Measurements from ENCODE around the gene KRTAP12-1. TPM values are rescaled to one million over a fixed set of nuclear protein-coding genes. Genes with fewer than 3 reads are reported as not detected.

KRTAP12-1 gene
- total and polyA plus RNA-seq, 2 of the 8 experiments (the other 6 are each of a cell fraction or from before 2014, with no cell fraction given): 0.50 to 0.73 TPM

- H3K36me3 ChIP-seq (ENCODE audit: control insufficient read depth in 2 of 4, insufficient read depth in 4 of 4, low read length in 3 of 4): no peaks in the 10 kb centered on the region
- no peaks in the 10 kb centered on the region for H4K20me1 ChIP-seq (replicated peaks in 1 of 2; ENCODE audit: control insufficient read depth in 1 of 2, insufficient read depth in 2 of 2, low read length in 2 of 2)
- no peak overlapping the region for H3K9ac ChIP-seq (replicated peaks in 1 of 4; ENCODE audit: extremely low read depth in 1 of 4, low read depth in 3 of 4, low read length in 3 of 4)
- no peak overlapping the region for H2AK5ac ChIP-seq (ENCODE audit: low read depth, low read length)
- WGBS, 2 experiments (ENCODE audit: extremely low coverage in 1 of 2, insufficient coverage in 1 of 2, insufficient read length in 1 of 2, insufficient replicate concordance in 2 of 2, low coverage in 1 of 2, low lambda C conversion rate in 2 of 2, missing lambda C conversion rate in 1 of 2): 88% methylated on average over 18 of the region's 18 CpGs; no CpG with 5 or more reads in 1 of the 2 experiments
- H3K9me3 ChIP-seq (ENCODE audit: insufficient read depth in 2 of 2, low read depth in 1 of 2, low read length in 1 of 2): no peaks in the 10 kb centered on the region; a peak in 1 of 4 replicates
- H3K79me1 ChIP-seq (ENCODE audit: low read depth, low read length): no peaks in the 10 kb centered on the region; the same call in 1 of the 2 replicates
- H4K5ac ChIP-seq (ENCODE audit: insufficient read length, low read depth, low read length): no peak overlapping the region
- DNase-seq (ENCODE audit: low read depth in 1 of 2, low spot score in 2 of 2) (no peak), FAIRE-seq (no peak)
- peaks cover 0 to 2% (median 0%) of the 10 kb centered on the region in 4 experiments; a peak in 1 of 7 replicates for H3K27me3 ChIP-seq (replicated peaks in 1 of 4; ENCODE audit: control insufficient read depth in 3 of 4, extremely low read depth in 1 of 4, insufficient read depth in 3 of 4, low read length in 3 of 4)
- H3K14ac ChIP-seq (ENCODE audit: insufficient read length): no peak overlapping the region
- H3K18ac ChIP-seq (ENCODE audit: extremely low read depth, low read length): no peak overlapping the region
- H3K23ac ChIP-seq (ENCODE audit: insufficient read length): no peak overlapping the region
- H3K79me2 ChIP-seq (ENCODE audit: control insufficient read depth in 1 of 2, insufficient read depth in 2 of 2, low read length in 2 of 2): no peaks in the 10 kb centered on the region
- H4K91ac ChIP-seq (replicated peaks; ENCODE audit: insufficient read length, low read length): no peak overlapping the region
- H3K56ac ChIP-seq (replicated peaks; ENCODE audit: insufficient read length, low read depth, low read length): no peak overlapping the region
- H3K4me3 ChIP-seq (ENCODE audit: extremely low read depth in 1 of 4, insufficient read depth in 2 of 4, low read depth in 3 of 4, low read length in 4 of 4): no peak overlapping the region
- H2BK15ac ChIP-seq (ENCODE audit: low read length): no peak overlapping the region
- H2BK20ac ChIP-seq (ENCODE audit: low read length): no peak overlapping the region
- ChIA-PET POLR2A (ENCODE audit: partially characterized antibody) (no interaction called here), CTCF (ENCODE audit: partially characterized antibody) (interaction anchor here (0.7 to 1.3 kb wide), 3 partner anchors 26 to 144 kb away, joined by 3 to 4 read pairs (median 3); no protein-coding TSS in a partner anchor)
- no peak overlapping the region for H2BK120ac ChIP-seq (replicated peaks; ENCODE audit: low read depth, low read length)
- no peak overlapping the region for H3K27ac ChIP-seq (ENCODE audit: low read depth, low read length)
- H3K4me2 ChIP-seq (ENCODE audit: insufficient read depth in 1 of 2, low read depth in 2 of 2, low read length in 2 of 2): no peak overlapping the region
- H3K23me2 ChIP-seq (ENCODE audit: low read depth, low read length): no peaks in the 10 kb centered on the region
- no peak overlapping the region for H2BK12ac ChIP-seq (ENCODE audit: low read depth, low read length)
- H2BK5ac ChIP-seq (ENCODE audit: low read depth, low read length): no peak overlapping the region
- no peak overlapping the region for H2AFZ ChIP-seq (ENCODE audit: low read length)
- peak overlapping the region; percentile 51; the same call in 1 of the 2 replicates for H4K8ac ChIP-seq (ENCODE audit: extremely low read depth, insufficient read depth, low read length)
- TF ChIP-seq, protein P1, sequence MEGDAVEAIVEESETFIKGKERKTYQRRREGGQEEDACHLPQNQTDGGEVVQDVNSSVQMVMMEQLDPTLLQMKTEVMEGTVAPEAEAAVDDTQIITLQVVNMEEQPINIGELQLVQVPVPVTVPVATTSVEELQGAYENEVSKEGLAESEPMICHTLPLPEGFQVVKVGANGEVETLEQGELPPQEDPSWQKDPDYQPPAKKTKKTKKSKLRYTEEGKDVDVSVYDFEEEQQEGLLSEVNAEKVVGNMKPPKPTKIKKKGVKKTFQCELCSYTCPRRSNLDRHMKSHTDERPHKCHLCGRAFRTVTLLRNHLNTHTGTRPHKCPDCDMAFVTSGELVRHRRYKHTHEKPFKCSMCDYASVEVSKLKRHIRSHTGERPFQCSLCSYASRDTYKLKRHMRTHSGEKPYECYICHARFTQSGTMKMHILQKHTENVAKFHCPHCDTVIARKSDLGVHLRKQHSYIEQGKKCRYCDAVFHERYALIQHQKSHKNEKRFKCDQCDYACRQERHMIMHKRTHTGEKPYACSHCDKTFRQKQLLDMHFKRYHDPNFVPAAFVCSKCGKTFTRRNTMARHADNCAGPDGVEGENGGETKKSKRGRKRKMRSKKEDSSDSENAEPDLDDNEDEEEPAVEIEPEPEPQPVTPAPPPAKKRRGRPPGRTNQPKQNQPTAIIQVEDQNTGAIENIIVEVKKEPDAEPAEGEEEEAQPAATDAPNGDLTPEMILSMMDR (IDR thresholded peaks at IDR 0.05; ENCODE audit: control extremely low read depth in 1 of 3, insufficient read depth in 1 of 3, low read depth in 1 of 3, low read length in 3 of 3): no peak
- no peak for TF ChIP-seq CHD2 (IDR thresholded peaks at IDR 0.05; ENCODE audit: low read length)
- TF ChIP-seq CEBPB (IDR thresholded peaks at IDR 0.05; ENCODE audit: low read depth, low read length): no peak
- no peak for TF ChIP-seq RNF2 (IDR thresholded peaks at IDR 0.05; ENCODE audit: borderline replicate concordance, low read depth, low read length, missing control alignments, poor library complexity, severe bottlenecking)
- TF ChIP-seq SP2 (IDR thresholded peaks at IDR 0.05; ENCODE audit: low read length): no peak
- no peak for TF ChIP-seq KDM1A (IDR thresholded peaks at IDR 0.05; ENCODE audit: borderline replicate concordance, low read length)
- no peak for TF ChIP-seq CREB1 (IDR thresholded peaks at IDR 0.05)
- no peak for TF ChIP-seq SIX5 (IDR thresholded peaks at IDR 0.05; ENCODE audit: low read depth, low read length)
- no peak for TF ChIP-seq EZH2 (IDR thresholded peaks at IDR 0.05; ENCODE audit: low read depth, low read length, severe bottlenecking)
- H3K4me1 ChIP-seq (replicated peaks in 1 of 4; ENCODE audit: control insufficient read depth in 3 of 4, insufficient read depth in 4 of 4, low read length in 3 of 4): peaks cover 0 to 14% (median 4%) of the 10 kb centered on the region in 4 experiments; a peak in 3 of 7 replicates
- H3K4ac ChIP-seq (replicated peaks; ENCODE audit: insufficient read length, low read depth, low read length): no peak overlapping the region
These were observed 32.4 kb downstream of the KRTAP12-1 start for GRCh38 chr21:44649521-44650100.

All from H1 (cell line).